GM12801 (cell line): ENCODE measurements around the gene GATB.

Experiments used
- TF ChIP-seq, protein P1 (sequence below): IDR thresholded peaks from one replicate; pipeline ENCODE4 v1.5.1; 2011; ENCODE audit warnings: control low read depth; ENCODE audit not compliant: insufficient read length; ENCODE audit errors: extremely low read depth

Gene GATB

GRCh38 chr4:151783867-151784266 is 23.1 kb upstream of the GATB start:
- TF ChIP-seq, protein P1, sequence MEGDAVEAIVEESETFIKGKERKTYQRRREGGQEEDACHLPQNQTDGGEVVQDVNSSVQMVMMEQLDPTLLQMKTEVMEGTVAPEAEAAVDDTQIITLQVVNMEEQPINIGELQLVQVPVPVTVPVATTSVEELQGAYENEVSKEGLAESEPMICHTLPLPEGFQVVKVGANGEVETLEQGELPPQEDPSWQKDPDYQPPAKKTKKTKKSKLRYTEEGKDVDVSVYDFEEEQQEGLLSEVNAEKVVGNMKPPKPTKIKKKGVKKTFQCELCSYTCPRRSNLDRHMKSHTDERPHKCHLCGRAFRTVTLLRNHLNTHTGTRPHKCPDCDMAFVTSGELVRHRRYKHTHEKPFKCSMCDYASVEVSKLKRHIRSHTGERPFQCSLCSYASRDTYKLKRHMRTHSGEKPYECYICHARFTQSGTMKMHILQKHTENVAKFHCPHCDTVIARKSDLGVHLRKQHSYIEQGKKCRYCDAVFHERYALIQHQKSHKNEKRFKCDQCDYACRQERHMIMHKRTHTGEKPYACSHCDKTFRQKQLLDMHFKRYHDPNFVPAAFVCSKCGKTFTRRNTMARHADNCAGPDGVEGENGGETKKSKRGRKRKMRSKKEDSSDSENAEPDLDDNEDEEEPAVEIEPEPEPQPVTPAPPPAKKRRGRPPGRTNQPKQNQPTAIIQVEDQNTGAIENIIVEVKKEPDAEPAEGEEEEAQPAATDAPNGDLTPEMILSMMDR, result no peak

DNA sequence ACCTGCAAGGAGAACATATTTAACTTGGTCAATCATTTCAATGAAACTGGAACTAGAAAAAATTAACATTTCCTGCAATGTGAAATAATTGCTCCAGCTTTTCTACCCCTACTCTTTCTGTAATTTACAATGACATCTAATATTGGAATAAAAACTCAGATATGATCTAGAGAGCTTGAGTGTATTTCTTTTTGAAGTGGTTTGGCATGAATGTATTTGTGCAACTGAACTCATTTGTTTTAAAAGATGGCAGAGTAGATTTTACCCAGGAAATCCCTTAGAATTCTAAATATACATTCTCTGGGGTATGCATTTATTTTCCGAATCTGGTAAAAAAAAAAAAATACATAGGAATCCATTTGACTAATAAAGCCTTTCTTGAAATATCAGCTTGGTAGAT is 21.5 kb upstream of the GATB start:
- TF ChIP-seq, protein P1, result no peak

GRCh38 chr4:151781026-151781425 is 20.2 kb upstream of the GATB start:
- TF ChIP-seq, protein P1, result no peak

DNA sequence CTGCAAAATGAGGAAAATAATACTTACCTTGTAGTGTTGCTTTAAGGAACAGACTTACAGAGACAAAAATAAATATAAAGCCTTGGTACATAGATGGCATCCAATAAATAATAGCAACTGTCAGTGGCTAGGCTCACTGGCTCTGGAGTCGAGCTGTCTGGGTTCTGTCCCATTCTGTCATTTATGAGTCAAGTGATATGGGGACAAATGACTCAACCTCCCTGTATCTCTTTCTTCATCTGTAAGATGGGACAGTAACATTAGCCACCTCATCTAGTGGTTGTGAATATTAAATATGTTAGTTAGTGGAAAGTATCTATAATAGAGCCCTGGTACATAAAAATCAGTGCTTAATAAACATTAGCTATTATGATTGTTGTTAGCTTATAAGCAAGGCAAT is 16.7 kb upstream of the GATB start:
- TF ChIP-seq, protein P1, result no peak

- TF ChIP-seq, protein P1, result no peak
Measured at GRCh38 chr4:151774324-151774723, 13.5 kb upstream of the GATB start.

GRCh38 chr4:151772274-151772673 is 11.5 kb upstream of the GATB start:
- TF ChIP-seq, protein P1, result no peak

GRCh38 chr4:151771664-151772063 is 10.9 kb upstream of the GATB start:
- TF ChIP-seq, protein P1, result no peak

DNA sequence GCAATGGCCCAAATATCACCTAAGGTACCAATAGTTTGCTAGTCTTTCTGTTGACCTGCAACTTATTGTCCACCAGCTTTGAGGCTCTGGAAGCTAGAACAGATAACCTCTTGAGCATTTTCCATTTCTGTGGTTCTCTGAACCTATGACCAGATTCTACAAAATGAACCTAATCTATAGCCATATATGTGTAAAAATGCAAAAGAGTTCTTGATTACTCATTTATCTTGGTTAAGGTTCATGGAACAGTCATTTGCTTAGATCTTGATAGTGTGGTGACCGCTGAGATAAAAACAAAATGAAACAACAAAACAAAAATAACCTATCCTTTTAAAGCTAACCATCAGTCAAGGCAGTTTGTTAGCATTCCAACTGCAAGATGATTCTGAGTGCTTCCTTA is 9.3 kb upstream of the GATB start:
- TF ChIP-seq, protein P1, result no peak
